GM10847 (cell line): ENCODE data around the gene NIM1K.

Source experiments
- POLR2A ChIP-seq: IDR thresholded peaks from 2 replicates; pipeline ENCODE4 v1.6.1; 2011; ENCODE audit not compliant: insufficient read length; ENCODE audit errors: extremely low read depth

NIM1K gene

GRCh38 chr5:43313854-43314457 is 121.9 kb downstream of the NIM1K start:
- TF ChIP-seq POLR2A = no peak

- TF ChIP-seq POLR2A = no peak
Observed at GRCh38 chr5:43314724-43315123, 122.7 kb downstream of the NIM1K start.

- TF ChIP-seq POLR2A = no peak
Observed at GRCh38 chr5:43315263-43315662, 123.2 kb downstream of the NIM1K start.

- TF ChIP-seq POLR2A = no peak
Observed at GRCh38 chr5:43315682-43316081, 123.7 kb downstream of the NIM1K start.

- TF ChIP-seq POLR2A = no peak
Observed at GRCh38 chr5:43316421-43316820, 124.4 kb downstream of the NIM1K start.

- TF ChIP-seq POLR2A = no peak
Observed at GRCh38 chr5:43320846-43321245, 128.8 kb downstream of the NIM1K start.
